Activated naive CD4-positive, alpha-beta T cell treated with anti-CD3 and anti-CD28 coated beads for 36 hours (primary cell): ENCODE data around the gene TOPBP1. TPM values are rescaled to one million over a fixed set of nuclear protein-coding genes. Genes with fewer than 3 reads are reported as not detected.

ENCODE experiments used
- CTCF ChIA-PET: fragments of 350-600 bp; sonication (Branson Sonifier 250); formaldehyde crosslinking; loops from one replicate; lab custom pipeline; 2021; ENCODE audit warnings: antibody characterized with exemption; lab: Charles Lee
- DNase-seq: peaks from one replicate; pipeline ENCODE4 v3.0.0-alpha.2; 2020
- H3K27ac Mint-ChIP-seq: one replicate; pipeline ENCODE4 v1.8.0; 2021; ENCODE audit warnings: mild to moderate bottlenecking, mixed read lengths
- H3K27me3 Mint-ChIP-seq: one replicate; pipeline ENCODE4 v1.8.0; 2021; ENCODE audit warnings: low read depth, mixed read lengths
- H3K36me3 Mint-ChIP-seq: one replicate; pipeline ENCODE4 v1.8.0; 2021; ENCODE audit warnings: low read depth, mixed read lengths
- H3K4me1 Mint-ChIP-seq: one replicate; pipeline ENCODE4 v1.8.0; 2021; ENCODE audit warnings: low read depth, mixed read lengths
- H3K4me3 Mint-ChIP-seq: one replicate; pipeline ENCODE4 v1.8.0; 2021; ENCODE audit warnings: mild to moderate bottlenecking, moderate library complexity, mixed read lengths
- H3K9me3 Mint-ChIP-seq: one replicate; pipeline ENCODE4 v1.8.0; 2021; ENCODE audit warnings: mixed read lengths
- intact Hi-C: fragments of 100-400 bp; cut with micrococcal nuclease; formaldehyde crosslinking; loops from one replicate; pipeline ENCODE4 v1.15.1; 2023
- total RNA-seq, 2 experiments: library from RNA; stranded (reverse); gene quantifications; one replicate each; pipeline ENCODE4 v1.2.3, GENCODE V29; 2021

TOPBP1 gene
- total RNA-seq, 2 experiments from 2014 or later, result 65.4 to 65.8 TPM

DNA sequence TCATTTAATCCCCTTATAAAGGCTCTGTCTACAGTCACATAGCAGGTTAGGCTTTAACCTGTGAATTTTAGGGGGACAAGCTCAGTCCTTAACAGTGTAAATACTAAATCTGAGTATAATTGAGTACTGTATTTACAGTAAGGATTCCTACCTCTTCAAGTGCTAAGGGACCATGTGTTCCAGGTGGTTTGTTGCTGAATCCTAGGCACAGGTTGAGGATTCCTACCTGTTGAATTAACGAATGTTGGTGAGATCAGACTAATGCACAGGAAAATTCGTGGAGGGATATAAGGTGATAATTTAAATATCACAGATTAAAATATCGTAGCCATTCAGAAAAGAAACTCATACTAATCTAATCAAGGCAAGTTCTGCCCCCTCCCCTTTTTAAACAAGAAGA, 63.3 kb downstream of the TOPBP1 start:
- intact Hi-C loops, result loop anchor here (5.0 kb wide), 1 partner anchor 151 kb away; no protein-coding TSS in a partner anchor
- Mint-ChIP-seq H3K27ac (no peak overlapping the region), H3K27me3 (no peaks in the 10 kb centered on the region)

DNA sequence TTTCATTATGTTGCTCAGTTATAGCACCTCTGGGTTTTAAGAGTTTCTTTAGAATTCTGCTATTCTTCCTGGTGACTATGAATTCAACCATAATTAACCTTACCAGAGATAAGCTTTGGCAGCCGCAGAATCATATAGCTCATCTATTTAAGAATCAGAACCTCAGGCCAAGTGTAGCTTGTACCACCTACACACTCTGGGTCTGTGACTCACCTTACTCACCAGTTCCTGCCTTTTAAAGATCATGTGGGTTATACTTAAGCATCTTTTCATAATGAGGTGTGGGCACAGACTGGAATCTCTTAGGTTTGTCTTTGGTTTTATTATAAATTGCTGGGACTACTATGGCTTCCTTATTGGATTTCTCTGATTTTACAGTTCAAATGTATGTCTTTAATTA, 66.4 kb downstream of the TOPBP1 start:
- H3K9me3 Mint-ChIP-seq, result no peaks in the 10 kb centered on the region
- H3K27me3 Mint-ChIP-seq, result no peaks in the 10 kb centered on the region
- peaks cover 21% of the 10 kb centered on the region for H3K4me1 Mint-ChIP-seq
- no peak overlapping the region for H3K4me3 Mint-ChIP-seq
- no peak overlapping the region for H3K27ac Mint-ChIP-seq
- CTCF ChIA-PET, result interaction anchor here (0.8 to 1.5 kb wide), 5 partner anchors 11 to 150 kb away, joined by 3 to 8 read pairs (median 3); no protein-coding TSS in a partner anchor
- intact Hi-C loops, result loop anchor here (1.0 to 5.0 kb wide), 2 partner anchors 21 to 148 kb away; no protein-coding TSS in a partner anchor
- peaks cover 4% of the 10 kb centered on the region for H3K36me3 Mint-ChIP-seq
- DNase-seq, result peak; percentile 49

More for the DNA sequence above, 63.3 kb downstream of the TOPBP1 start:
- H3K9me3 Mint-ChIP-seq, result no peaks in the 10 kb centered on the region
- CTCF ChIA-PET, result interaction anchor here (1.0 kb wide), 1 partner anchor 20 kb away, joined by 3 read pairs; no protein-coding TSS in a partner anchor
- no peak for DNase-seq
- H3K4me3 Mint-ChIP-seq, result no peak overlapping the region
- peaks cover 18% of the 10 kb centered on the region for H3K4me1 Mint-ChIP-seq
- H3K36me3 Mint-ChIP-seq, result peaks cover 9% of the 10 kb centered on the region

- Mint-ChIP-seq H3K36me3 (peaks cover 18% of the 10 kb centered on the region), H3K4me3 (no peak overlapping the region), H3K9me3 (no peaks in the 10 kb centered on the region), H3K27ac (no peak overlapping the region), H3K27me3 (no peaks in the 10 kb centered on the region), H3K4me1 (peaks cover 28% of the 10 kb centered on the region)
- intact Hi-C loops, result no loop called here
- CTCF ChIA-PET, result interaction anchor here (0.5 kb wide), 1 partner anchor 880 kb away, joined by 3 read pairs; no protein-coding TSS in a partner anchor
- DNase-seq, result no peak
These were observed 68.5 kb downstream of the TOPBP1 start for GRCh38 chr3:133593243-133593642.

DNA sequence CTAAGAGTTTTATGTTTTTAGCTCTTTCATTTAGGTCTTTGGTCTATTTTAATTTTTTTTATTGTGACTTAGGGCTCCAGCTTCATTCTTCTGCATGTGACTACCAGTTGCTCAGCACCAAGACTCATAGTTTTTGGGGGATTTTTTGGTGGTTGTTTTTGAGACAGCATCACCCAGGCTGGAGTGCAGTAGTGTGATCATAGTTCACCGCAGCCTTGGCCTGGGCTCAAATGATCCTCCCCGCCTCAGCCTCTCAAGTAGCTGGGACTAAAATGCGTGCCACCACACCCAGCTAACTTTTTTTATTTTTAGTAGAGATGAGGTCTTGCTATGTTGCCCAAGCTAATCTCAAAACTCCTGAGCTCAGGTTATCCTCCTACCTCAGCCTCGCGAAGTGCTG, 68.9 kb downstream of the TOPBP1 start:
- CTCF ChIA-PET, result interaction anchor here (0.5 to 0.6 kb wide), 2 partner anchors 104 to 880 kb away, joined by 3 read pairs; no protein-coding TSS in a partner anchor
- no peaks in the 10 kb centered on the region for H3K9me3 Mint-ChIP-seq
- H3K4me3 Mint-ChIP-seq, result no peak overlapping the region
- DNase-seq, result no peak
- intact Hi-C loops, result no loop called here
- H3K36me3 Mint-ChIP-seq, result peaks cover 19% of the 10 kb centered on the region
- peaks cover 31% of the 10 kb centered on the region for H3K4me1 Mint-ChIP-seq
- no peak overlapping the region for H3K27ac Mint-ChIP-seq
- no peaks in the 10 kb centered on the region for H3K27me3 Mint-ChIP-seq

- H3K27ac Mint-ChIP-seq, result no peak overlapping the region
- no peaks in the 10 kb centered on the region for H3K9me3 Mint-ChIP-seq
- peaks cover 30% of the 10 kb centered on the region for H3K36me3 Mint-ChIP-seq
- H3K27me3 Mint-ChIP-seq, result no peaks in the 10 kb centered on the region
- no peak for DNase-seq
- peaks cover 36% of the 10 kb centered on the region for H3K4me1 Mint-ChIP-seq
- H3K4me3 Mint-ChIP-seq, result no peak overlapping the region
- CTCF ChIA-PET, result no interaction called here
- intact Hi-C loops, result no loop called here
These were observed 70.4 kb downstream of the TOPBP1 start for GRCh38 chr3:133591271-133591742.

GRCh38 chr3:133589503-133589902, 72.2 kb downstream of the TOPBP1 start:
- Mint-ChIP-seq H3K4me3 (no peak overlapping the region), H3K9me3 (no peaks in the 10 kb centered on the region), H3K27ac (peak overlapping the region; percentile 6), H3K27me3 (no peaks in the 10 kb centered on the region), H3K36me3 (peaks cover 41% of the 10 kb centered on the region), H3K4me1 (peaks cover 25% of the 10 kb centered on the region)
- intact Hi-C loops, result no loop called here
- DNase-seq, result no peak
- CTCF ChIA-PET, result no interaction called here

GRCh38 chr3:133588784-133589465, 72.8 kb downstream of the TOPBP1 start:
- H3K36me3 Mint-ChIP-seq, result peaks cover 42% of the 10 kb centered on the region
- H3K27ac Mint-ChIP-seq, result peak overlapping the region; percentile 1
- intact Hi-C loops, result no loop called here

GRCh38 chr3:133588035-133588434, 73.7 kb downstream of the TOPBP1 start:
- Mint-ChIP-seq H3K4me1 (peaks cover 25% of the 10 kb centered on the region), H3K36me3 (peaks cover 48% of the 10 kb centered on the region)
- CTCF ChIA-PET, result interaction anchor here (1.8 kb wide), 1 partner anchor 10 kb away, joined by 5 read pairs; no protein-coding TSS in a partner anchor

More at GRCh38 chr3:133588784-133589465, 72.8 kb downstream of the TOPBP1 start:
- Mint-ChIP-seq H3K4me3 (no peak overlapping the region), H3K4me1 (peaks cover 25% of the 10 kb centered on the region), H3K27me3 (no peaks in the 10 kb centered on the region), H3K9me3 (no peaks in the 10 kb centered on the region)
- DNase-seq, result no peak
- CTCF ChIA-PET, result interaction anchor here (0.6 kb wide), 1 partner anchor 25 kb away, joined by 3 read pairs; no protein-coding TSS in a partner anchor

DNA sequence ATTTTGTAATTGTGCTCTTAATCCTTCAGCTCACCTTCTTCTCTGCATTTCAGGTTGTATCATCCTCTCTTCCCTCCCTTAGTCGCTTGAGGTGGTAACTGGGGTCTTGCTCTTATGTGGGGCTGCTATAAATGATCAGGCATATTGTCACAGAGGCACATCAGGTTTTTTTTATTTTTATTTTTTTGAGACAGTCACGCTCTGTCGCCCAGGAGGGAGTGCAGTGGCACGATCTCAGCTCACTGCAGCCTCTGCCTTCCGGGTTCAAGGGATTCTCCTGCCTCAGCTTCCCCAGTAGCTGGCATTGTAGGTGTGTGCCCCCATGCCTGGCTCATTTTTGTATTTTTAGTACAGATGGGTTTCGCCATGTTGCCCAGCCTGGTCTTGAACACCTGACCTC, 78.3 kb downstream of the TOPBP1 start:
- Mint-ChIP-seq H3K36me3 (peaks cover 56% of the 10 kb centered on the region), H3K4me3 (no peak overlapping the region), H3K9me3 (no peaks in the 10 kb centered on the region), H3K27ac (peak overlapping the region; percentile 36), H3K4me1 (peaks cover 46% of the 10 kb centered on the region), H3K27me3 (no peaks in the 10 kb centered on the region)
- CTCF ChIA-PET, result no interaction called here
- intact Hi-C loops, result no loop called here
- no peak for DNase-seq

More at GRCh38 chr3:133588035-133588434, 73.7 kb downstream of the TOPBP1 start:
- Mint-ChIP-seq H3K27me3 (no peaks in the 10 kb centered on the region), H3K9me3 (no peaks in the 10 kb centered on the region), H3K27ac (peak overlapping the region; percentile 60), H3K4me3 (no peak overlapping the region)
- intact Hi-C loops, result no loop called here
- DNase-seq, result no peak

DNA sequence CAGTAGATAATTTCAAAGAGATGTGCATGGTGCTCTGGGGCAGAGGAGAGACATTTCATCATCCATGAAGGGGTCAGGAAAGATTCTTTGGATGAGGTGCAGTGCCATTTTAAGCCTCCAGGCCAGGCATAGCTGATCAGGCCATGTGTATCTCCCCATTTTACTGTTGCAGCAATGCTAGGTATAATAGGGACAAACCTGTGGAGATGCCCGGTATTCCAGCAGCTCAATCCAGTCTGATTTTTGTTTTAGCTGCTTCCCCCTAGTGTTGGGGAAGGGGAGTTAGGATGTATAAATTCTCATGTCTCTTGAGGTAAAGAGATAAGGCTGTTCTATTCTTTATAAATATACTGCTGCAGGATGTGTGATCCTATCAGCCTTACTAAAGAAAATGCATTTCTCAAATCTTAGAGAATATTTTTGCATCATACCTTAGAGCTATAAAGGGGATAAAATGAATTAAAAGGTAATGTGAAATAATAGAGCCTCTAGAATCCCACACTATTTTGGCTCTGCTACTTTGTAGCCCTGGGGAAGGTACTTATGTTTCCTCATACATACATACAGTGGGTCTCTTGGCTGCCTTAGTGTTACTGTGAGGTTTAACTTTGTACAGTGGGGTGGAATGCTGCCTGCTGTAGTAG, 83.1 kb downstream of the TOPBP1 start:
- H3K4me1 Mint-ChIP-seq, result peaks cover 56% of the 10 kb centered on the region
- intact Hi-C loops, result loop anchor here (1.0 kb wide), 1 partner anchor 856 kb away; the partner anchor contains the start of gene NPHP3
- CTCF ChIA-PET, result interaction anchor here (0.6 to 5.1 kb wide), 16 partner anchors 9 to 135 kb away, joined by 3 to 72 read pairs (median 3); no protein-coding TSS in a partner anchor
- no peaks in the 10 kb centered on the region for H3K9me3 Mint-ChIP-seq
- H3K4me3 Mint-ChIP-seq, result peak overlapping the region; percentile 86
- DNase-seq, result no peak
- H3K27me3 Mint-ChIP-seq, result no peaks in the 10 kb centered on the region
- peaks cover 66% of the 10 kb centered on the region for H3K36me3 Mint-ChIP-seq
- peak overlapping the region; percentile 79 for H3K27ac Mint-ChIP-seq

DNA sequence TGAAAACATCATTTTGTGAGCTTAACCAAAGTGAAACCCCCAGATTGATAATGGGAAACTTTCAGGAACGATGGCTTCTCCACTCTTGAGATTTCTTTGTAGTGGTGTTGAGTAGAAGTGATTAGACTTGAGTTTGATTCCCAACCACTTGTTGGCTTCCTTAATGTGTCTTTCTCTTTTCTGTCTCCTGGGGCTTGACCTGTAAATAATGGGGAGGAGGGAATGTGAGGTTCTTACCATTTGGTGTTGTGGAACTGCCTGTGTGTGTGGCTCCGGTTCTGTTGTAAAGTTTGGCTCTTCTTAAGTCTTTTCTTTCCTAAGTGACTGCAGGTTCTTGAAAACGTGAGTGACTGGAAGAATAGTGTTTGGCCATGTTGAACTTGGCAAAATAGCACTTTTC, 85.6 kb downstream of the TOPBP1 start:
- Mint-ChIP-seq H3K27ac (peak overlapping the region; percentile 85), H3K4me1 (peaks cover 61% of the 10 kb centered on the region), H3K27me3 (no peaks in the 10 kb centered on the region), H3K4me3 (peak overlapping the region; percentile 86), H3K9me3 (no peaks in the 10 kb centered on the region), H3K36me3 (peaks cover 53% of the 10 kb centered on the region)
- no peak for DNase-seq
- CTCF ChIA-PET, result interaction anchor here (1.2 to 3.8 kb wide), 3 partner anchors 19 to 88 kb away, joined by 3 to 23 read pairs (median 4); no protein-coding TSS in a partner anchor
- intact Hi-C loops, result no loop called here

GRCh38 chr3:133575086-133575485, 86.7 kb downstream of the TOPBP1 start:
- intact Hi-C loops, result loop anchor here (2.0 kb wide), 1 partner anchor 720 kb away; no protein-coding TSS in a partner anchor
- Mint-ChIP-seq H3K4me1 (peaks cover 59% of the 10 kb centered on the region), H3K36me3 (peaks cover 52% of the 10 kb centered on the region), H3K4me3 (peak overlapping the region; percentile 86), H3K9me3 (no peaks in the 10 kb centered on the region), H3K27ac (peak overlapping the region; percentile 94), H3K27me3 (no peaks in the 10 kb centered on the region)
- CTCF ChIA-PET, result interaction anchor here (0.6 to 3.8 kb wide), 5 partner anchors 84 to 215 kb away, joined by 3 to 23 read pairs (median 4); partner anchors contain the start of gene TOPBP1
- DNase-seq, result no peak
